ENCODE measurements around the gene RFXANK. TPM values are rescaled to one million over a fixed set of nuclear protein-coding genes. Genes with fewer than 3 reads are reported as not detected.

RFXANK gene
- total RNA-seq, 2 donors from 2014 or later, result 45.2 to 107 TPM

DNA sequence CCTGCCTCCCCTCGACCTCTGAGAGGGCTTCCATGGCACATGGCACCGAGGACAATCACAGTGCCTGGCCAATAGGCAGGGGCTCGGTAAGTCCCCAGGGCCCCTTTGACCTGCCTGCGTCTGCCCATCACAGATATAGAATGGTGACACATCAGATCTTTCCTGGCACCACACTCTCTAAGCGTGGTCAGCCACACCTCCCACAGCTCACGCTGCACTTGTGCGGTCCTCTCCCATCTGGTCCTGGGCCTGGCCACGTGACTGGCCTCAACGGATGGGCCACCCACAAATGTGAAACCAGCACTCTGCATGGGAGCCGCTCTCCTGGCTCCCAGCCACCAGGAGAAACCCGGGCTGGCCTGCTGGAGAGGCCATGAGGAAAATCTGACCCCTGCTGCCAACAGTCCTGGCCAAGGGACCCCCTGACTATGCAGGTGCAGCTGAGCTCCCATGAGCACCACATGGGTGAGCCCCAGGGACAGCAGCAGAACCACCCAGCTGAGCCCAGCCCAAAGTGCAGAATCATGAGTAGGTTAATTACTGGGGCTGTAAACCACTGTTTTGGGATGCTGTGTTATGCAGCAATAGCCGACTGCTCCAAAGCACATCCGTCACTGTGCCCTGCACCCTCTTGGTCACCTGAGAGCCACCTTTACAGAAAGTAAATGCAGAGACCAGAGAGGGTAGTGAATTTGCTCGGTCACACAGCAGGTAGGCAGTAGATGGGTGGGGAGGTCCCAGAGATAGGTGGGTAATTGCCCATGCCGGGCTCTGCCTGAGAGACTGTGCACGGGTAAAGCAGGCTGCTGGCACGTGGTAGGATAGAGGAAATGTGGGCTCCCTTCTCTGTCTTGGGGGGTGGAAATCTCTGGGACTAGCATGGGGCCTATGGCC, 12.3 kb upstream of the RFXANK start:
- Mint-ChIP-seq H3K4me1 (ENCODE audit: low read depth in 2 of 2) (peaks cover 0 to 13% of the 10 kb centered on the region in 2 donors), H3K27me3 (no peaks in the 10 kb centered on the region), H3K36me3 (peaks cover 5% of the 10 kb centered on the region), H3K27ac (no peak overlapping the region), H3K9me3 (no peaks in the 10 kb centered on the region), H3K4me3 (no peak overlapping the region)
- ATAC-seq, result peak; percentile 41 to 74
- no peak for DNase-seq (ENCODE audit: low spot score)

DNA sequence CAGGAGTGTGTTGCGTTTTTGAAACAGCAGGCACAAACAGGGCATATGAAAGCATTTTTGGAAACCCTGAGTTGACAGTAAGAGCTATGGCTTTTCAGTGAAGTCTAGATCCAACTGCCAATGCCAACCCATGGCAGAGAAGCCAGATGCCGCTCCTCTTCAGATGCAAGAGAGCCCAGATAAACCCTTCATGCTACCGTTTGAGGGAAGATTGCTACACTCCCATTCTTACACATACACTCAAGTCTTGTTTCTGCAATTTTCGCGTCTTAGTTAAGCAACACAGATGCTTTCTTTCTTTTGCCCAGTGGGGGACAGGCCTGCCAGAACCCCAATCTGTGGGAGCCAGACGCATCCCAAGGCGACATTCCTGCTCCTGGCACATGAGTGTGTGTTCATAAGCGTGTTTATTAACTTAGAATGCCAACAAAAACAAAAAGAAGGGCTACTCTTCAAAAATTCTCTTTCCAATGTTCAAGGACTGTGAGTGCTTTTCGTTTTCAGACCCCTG, 10.5 kb upstream of the RFXANK start:
- peaks cover 6 to 17% of the 10 kb centered on the region in 2 donors for H3K4me1 Mint-ChIP-seq (ENCODE audit: low read depth in 2 of 2)
- ATAC-seq (no peak), DNase-seq (ENCODE audit: low spot score) (no peak)
- H3K4me3 Mint-ChIP-seq, result no peak overlapping the region
- H3K27ac Mint-ChIP-seq, result no peak overlapping the region
- peaks cover 10% of the 10 kb centered on the region for H3K36me3 Mint-ChIP-seq
- H3K27me3 Mint-ChIP-seq, result no peaks in the 10 kb centered on the region
- no peaks in the 10 kb centered on the region for H3K9me3 Mint-ChIP-seq

- Mint-ChIP-seq H3K4me1 (ENCODE audit: low read depth in 2 of 2) (peaks cover 26 to 30% of the 10 kb centered on the region in 2 donors), H3K4me3 (no peak overlapping the region), H3K36me3 (peaks cover 9% of the 10 kb centered on the region), H3K27me3 (no peaks in the 10 kb centered on the region), H3K27ac (no peak overlapping the region), H3K9me3 (no peaks in the 10 kb centered on the region)
- peak; percentile 83 for DNase-seq (ENCODE audit: low spot score)
- ATAC-seq, result peak; percentile 80 to 82
Measured at GRCh38 chr19:19185853-19186740, 6.0 kb upstream of the RFXANK start.

- peaks cover 9% of the 10 kb centered on the region for H3K36me3 Mint-ChIP-seq
- no peak overlapping the region for H3K27ac Mint-ChIP-seq
- no peaks in the 10 kb centered on the region for H3K27me3 Mint-ChIP-seq
- no peaks in the 10 kb centered on the region for H3K9me3 Mint-ChIP-seq
- no peak for DNase-seq (ENCODE audit: low spot score)
- H3K4me1 Mint-ChIP-seq (ENCODE audit: low read depth in 2 of 2), result peaks cover 26 to 27% of the 10 kb centered on the region in 2 donors
- H3K4me3 Mint-ChIP-seq, result no peak overlapping the region
- ATAC-seq, result no peak
Measured at GRCh38 chr19:19186742-19187141, 5.3 kb upstream of the RFXANK start.

GRCh38 chr19:19191768-19192077, 335 bp upstream of the RFXANK start:
- H3K4me1 Mint-ChIP-seq (ENCODE audit: low read depth in 2 of 2), result peaks cover 26 to 27% of the 10 kb centered on the region in 2 donors

DNA sequence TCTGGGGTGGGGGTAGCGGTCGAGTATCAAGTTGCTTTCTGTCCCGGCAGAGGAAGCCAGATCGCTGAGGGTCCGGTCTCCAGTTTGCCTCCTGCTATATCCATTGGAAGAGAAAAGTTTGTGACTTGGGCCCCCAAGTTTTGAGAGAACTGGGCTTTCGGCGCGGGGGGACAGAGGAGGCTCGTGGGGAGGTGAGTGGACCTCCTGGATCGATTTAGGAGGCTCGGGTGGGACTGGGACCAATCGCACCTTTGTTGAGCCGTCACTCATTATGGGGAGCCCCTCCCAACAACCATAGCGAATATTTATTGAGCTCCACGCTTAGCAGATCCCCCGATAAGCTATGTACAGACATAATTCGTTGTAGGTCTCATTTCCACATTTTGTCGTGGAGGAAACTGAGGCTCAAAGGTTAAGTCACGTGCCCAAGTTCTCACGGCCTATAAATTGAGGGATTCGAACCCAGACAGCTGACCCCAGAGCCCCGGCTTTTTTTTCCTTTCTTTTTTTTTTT, 909 bp downstream of the RFXANK start:
- ATAC-seq (no peak), DNase-seq (ENCODE audit: low spot score) (no peak)
- H3K4me1 Mint-ChIP-seq (ENCODE audit: low read depth in 2 of 2), result peaks cover 23 to 24% of the 10 kb centered on the region in 2 donors

More at GRCh38 chr19:19191768-19192077, 335 bp upstream of the RFXANK start:
- DNase-seq (ENCODE audit: low spot score) (no peak), ATAC-seq (no peak)
- Mint-ChIP-seq H3K27me3 (no peaks in the 10 kb centered on the region), H3K27ac (peak overlapping the region; percentile 97 to 99), H3K36me3 (peaks cover 2% of the 10 kb centered on the region), H3K9me3 (no peaks in the 10 kb centered on the region), H3K4me3 (peak overlapping the region; percentile 92)

GRCh38 chr19:19193926-19194325, 1.9 kb downstream of the RFXANK start:
- H3K4me3 Mint-ChIP-seq, result peak overlapping the region; percentile 92
- H3K36me3 Mint-ChIP-seq, result no peaks in the 10 kb centered on the region
- H3K27me3 Mint-ChIP-seq, result no peaks in the 10 kb centered on the region
- no peaks in the 10 kb centered on the region for H3K9me3 Mint-ChIP-seq
- DNase-seq (ENCODE audit: low spot score) (no peak), ATAC-seq (no peak)
- peaks cover 23 to 24% of the 10 kb centered on the region in 2 donors for H3K4me1 Mint-ChIP-seq (ENCODE audit: low read depth in 2 of 2)
- peak overlapping the region; percentile 97 to 99 for H3K27ac Mint-ChIP-seq

More for the DNA sequence above, 909 bp downstream of the RFXANK start:
- H3K36me3 Mint-ChIP-seq, result no peaks in the 10 kb centered on the region
- H3K27ac Mint-ChIP-seq, result peak overlapping the region; percentile 97 to 99
- no peaks in the 10 kb centered on the region for H3K9me3 Mint-ChIP-seq
- H3K4me3 Mint-ChIP-seq, result peak overlapping the region; percentile 92
- no peaks in the 10 kb centered on the region for H3K27me3 Mint-ChIP-seq

- no peaks in the 10 kb centered on the region for H3K36me3 Mint-ChIP-seq
- no peaks in the 10 kb centered on the region for H3K27me3 Mint-ChIP-seq
- ATAC-seq (no peak), DNase-seq (ENCODE audit: low spot score) (no peak)
- H3K27ac Mint-ChIP-seq, result peak overlapping the region; percentile 86 to 92
- peaks cover 8 to 12% of the 10 kb centered on the region in 2 donors for H3K4me1 Mint-ChIP-seq (ENCODE audit: low read depth in 2 of 2)
- no peaks in the 10 kb centered on the region for H3K9me3 Mint-ChIP-seq
- H3K4me3 Mint-ChIP-seq, result peak overlapping the region; percentile 91
Measured at GRCh38 chr19:19201697-19202630, 9.9 kb downstream of the RFXANK start.

DNA sequence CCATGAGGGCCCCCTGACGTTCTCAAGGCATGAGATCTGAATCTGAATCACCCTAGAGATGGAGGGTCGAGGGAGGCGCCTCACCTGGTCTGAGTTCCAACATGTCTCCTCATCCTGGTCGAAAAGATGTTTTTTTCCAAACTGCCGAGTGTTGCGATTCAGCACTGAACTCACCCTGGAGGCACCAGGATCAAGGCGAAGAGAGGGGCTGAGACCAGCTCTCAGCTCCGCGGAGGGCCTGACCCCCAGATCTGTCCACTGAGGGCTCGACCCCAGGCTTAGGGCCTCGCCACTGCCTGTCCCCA, 10.6 kb downstream of the RFXANK start:
- DNase-seq (ENCODE audit: low spot score), result no peak
- Mint-ChIP-seq H3K36me3 (no peaks in the 10 kb centered on the region), H3K27me3 (no peaks in the 10 kb centered on the region), H3K4me3 (peak overlapping the region; percentile 91), H3K4me1 (ENCODE audit: low read depth in 2 of 2) (peaks cover 15 to 19% of the 10 kb centered on the region in 2 donors), H3K9me3 (no peaks in the 10 kb centered on the region), H3K27ac (peak overlapping the region; percentile 86 to 92)
- peak in 1 of 2 donors; percentile 12 for ATAC-seq

DNA sequence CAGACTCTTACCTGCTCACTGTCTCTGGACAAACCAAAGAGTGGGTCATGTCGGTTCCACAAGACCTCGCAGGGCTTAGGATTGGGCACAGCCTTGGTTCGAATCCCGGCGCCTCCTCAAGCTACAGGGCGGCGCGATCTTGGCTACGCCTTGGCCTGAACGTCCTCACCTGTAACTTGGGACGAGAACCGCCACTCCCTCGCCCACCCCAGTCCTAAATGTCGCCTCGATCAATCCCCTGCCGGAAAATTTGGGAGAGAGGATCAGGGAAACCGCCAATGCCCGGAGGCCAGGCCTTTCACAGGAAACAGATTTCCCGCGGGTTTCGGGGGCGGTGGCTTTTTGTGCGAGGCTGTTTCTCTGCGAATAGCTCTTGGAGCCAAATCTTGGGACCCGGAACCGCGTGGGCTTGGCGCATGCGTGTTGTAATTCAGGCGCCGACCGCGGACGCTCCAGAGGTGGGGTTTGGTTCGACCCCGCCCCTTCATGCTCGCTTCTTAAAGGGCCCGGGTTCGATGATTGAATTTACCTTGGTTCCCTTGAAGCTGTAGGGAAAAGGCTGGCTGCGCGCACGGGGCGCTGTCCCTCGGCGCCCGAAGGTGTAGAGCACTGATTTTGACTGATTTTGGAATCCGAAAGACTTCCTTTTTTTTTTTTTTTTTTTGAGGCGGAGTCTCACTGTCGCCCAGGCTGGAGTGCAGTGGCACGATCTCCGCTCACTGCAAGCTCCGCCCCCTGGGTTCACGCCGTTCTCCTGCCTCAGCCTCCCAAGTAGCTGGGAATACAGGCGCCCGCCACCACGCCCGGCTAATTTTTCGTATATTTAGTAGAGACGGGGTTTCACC, 11.2 kb downstream of the RFXANK start, which contains the start of gene NR2C2AP:
NR2C2AP (minus strand) TSS at position 403 of the 845 bp plus-strand sequence; CDS start at position 49, 354 bp downstream.
- ATAC-seq, result peak; percentile 93 to 95
- H3K9me3 Mint-ChIP-seq, result no peaks in the 10 kb centered on the region
- peak; percentile 92 for DNase-seq (ENCODE audit: low spot score)
- peak within 1 kb of the TSS; percentile 91 for H3K4me3 Mint-ChIP-seq
- no peaks in the 10 kb centered on the region for H3K36me3 Mint-ChIP-seq
- peaks cover 19 to 21% of the 10 kb centered on the region in 2 donors for H3K4me1 Mint-ChIP-seq (ENCODE audit: low read depth in 2 of 2)
- H3K27me3 Mint-ChIP-seq, result no peaks in the 10 kb centered on the region
- H3K27ac Mint-ChIP-seq, result peak within 1 kb of the TSS; percentile 86 to 92

GRCh38 chr19:19204181-19204580, 12.1 kb downstream of the RFXANK start:
- Mint-ChIP-seq H3K27ac (peak overlapping the region; percentile 42 to 86), H3K4me3 (peak overlapping the region; percentile 91), H3K4me1 (ENCODE audit: low read depth in 2 of 2) (peaks cover 19 to 21% of the 10 kb centered on the region in 2 donors), H3K36me3 (no peaks in the 10 kb centered on the region), H3K9me3 (no peaks in the 10 kb centered on the region), H3K27me3 (no peaks in the 10 kb centered on the region)
- no peak for ATAC-seq
- DNase-seq (ENCODE audit: low spot score), result no peak

Measured in natural killer cell treated with Interleukin-12 subunit alpha and Interleukin-12 subunit beta and Interleukin-15 and Interleukin-18, amount 100 ng/mL, for 72 hours (primary cell).